Inflammatory macrophage (primary cell): Measurements from ENCODE around the gene VRK3.
A peak's percentile ranks its signal among the peaks of the same experiment; 100 is the strongest.

Experiments used
- DNase-seq, 2 donors: peaks; one replicate each; pipeline ENCODE4 v3.0.0-alpha.2; 2020 to 2022

The VRK3 gene

GRCh38 chr19:49929611-49930482 lies 95.3 kb downstream of the VRK3 start:
- peak; percentile 94 to 95 for DNase-seq

- DNase-seq = peak; percentile 86 to 91
These were observed 96.0 kb downstream of the VRK3 start, which contains the start of the genes ATF5 and NUP62 for GRCh38 chr19:49929121-49929610. ATF5 (plus strand) TSS chr19:49929205; CDS start chr19:49930851, 1,646 bp downstream. NUP62 (minus strand) TSS chr19:49929504; CDS start chr19:49909807, 19,697 bp downstream.

DNA sequence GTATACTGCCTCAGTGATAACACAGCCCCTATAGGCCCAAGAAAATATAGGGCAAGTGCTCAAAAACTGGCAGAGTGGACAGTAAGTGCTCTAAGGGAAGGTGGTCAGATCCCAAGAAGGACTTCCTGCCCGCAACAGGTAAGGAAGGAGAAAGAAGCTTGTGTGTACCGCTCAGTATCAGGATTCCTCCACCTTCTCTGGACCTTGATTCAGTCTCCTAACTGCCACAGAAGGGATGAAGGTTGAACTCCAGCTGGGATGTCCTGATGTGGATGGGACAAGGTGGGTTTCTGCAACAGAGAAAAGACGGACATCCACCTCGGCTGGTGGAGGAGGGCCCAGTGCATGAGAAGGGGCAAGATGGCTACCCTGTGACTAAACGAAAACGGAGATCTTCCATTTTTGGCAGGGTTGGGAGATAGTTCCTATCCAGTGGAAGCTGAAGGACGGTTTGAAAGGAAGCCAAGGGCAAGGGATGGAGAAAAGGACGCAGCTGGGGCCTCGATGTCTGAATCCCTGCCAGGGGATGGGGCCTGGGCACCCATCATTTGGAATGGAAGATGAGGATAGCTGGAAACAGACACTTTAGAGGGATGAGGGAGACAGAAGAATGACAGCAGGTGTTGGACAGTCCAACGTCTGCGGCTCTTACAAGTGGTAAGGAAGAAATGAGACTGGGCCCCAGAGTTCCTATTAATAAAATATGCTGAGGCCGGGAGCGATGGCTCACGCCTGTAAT lies 97.5 kb downstream of the VRK3 start:
- DNase-seq = no peak

GRCh38 chr19:49926515-49926914 lies 98.7 kb downstream of the VRK3 start:
- DNase-seq = no peak
